GM15510 (cell line): ENCODE data around the gene PMEPA1.

Source experiments
- POLR2A ChIP-seq: IDR thresholded peaks from 3 replicates; pipeline ENCODE4 v1.6.1; 2011; ENCODE audit warnings: borderline replicate concordance; ENCODE audit not compliant: insufficient read length; ENCODE audit errors: extremely low read depth

PMEPA1 gene, protein sequence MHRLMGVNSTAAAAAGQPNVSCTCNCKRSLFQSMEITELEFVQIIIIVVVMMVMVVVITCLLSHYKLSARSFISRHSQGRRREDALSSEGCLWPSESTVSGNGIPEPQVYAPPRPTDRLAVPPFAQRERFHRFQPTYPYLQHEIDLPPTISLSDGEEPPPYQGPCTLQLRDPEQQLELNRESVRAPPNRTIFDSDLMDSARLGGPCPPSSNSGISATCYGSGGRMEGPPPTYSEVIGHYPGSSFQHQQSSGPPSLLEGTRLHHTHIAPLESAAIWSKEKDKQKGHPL

GRCh38 chr20:57709823-57710799 is at the start of gene PMEPA1:
PMEPA1 (minus strand) TSS chr20:57710015; CDS start chr20:57709582, 433 bp downstream.
- TF ChIP-seq POLR2A: no peak

- no peak for TF ChIP-seq POLR2A
Measured at GRCh38 chr20:57757767-57758166, 48.0 kb upstream of the PMEPA1 start.

- TF ChIP-seq POLR2A: no peak
Measured at GRCh38 chr20:57756921-57757320, 47.1 kb upstream of the PMEPA1 start.

DNA sequence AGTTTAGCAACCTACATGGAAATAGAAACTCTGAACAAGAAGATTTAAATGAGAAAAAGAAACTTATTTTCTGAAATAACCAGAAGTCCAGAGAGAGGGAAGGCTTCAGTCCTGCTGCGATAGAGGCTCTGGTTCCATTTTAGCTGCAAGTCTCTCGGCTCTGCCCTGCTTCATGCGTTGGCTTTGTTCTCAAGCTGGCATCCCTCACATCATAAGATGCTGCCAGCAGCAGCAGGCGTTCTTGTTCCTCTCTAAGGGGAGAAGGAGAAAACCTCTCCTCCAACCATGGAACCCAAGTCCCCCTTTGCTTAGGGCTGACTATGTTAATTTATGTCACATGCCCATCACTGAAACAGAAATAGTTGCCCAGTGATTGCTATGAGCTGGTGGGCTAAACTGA is 46.4 kb upstream of the PMEPA1 start:
- TF ChIP-seq POLR2A: no peak

DNA sequence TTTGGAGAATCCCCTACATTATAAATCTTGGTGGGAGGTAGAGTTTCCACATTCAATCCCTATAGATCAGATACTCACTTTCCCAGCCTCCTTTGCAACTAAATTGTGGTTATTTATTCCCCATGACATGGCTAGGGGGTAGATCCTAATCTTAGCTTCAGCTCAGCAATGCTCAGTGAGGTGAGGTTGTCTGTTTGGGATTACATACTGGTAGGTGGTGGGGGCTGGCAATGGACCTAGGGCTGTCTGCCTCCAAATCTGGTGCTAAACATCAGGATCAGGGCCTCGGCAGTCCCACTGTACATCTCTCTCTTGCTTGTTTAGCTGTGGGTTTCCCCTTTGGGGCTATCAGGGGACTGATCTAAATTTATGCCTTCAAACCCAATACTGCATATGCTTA is 45.8 kb upstream of the PMEPA1 start:
- no peak for TF ChIP-seq POLR2A

DNA sequence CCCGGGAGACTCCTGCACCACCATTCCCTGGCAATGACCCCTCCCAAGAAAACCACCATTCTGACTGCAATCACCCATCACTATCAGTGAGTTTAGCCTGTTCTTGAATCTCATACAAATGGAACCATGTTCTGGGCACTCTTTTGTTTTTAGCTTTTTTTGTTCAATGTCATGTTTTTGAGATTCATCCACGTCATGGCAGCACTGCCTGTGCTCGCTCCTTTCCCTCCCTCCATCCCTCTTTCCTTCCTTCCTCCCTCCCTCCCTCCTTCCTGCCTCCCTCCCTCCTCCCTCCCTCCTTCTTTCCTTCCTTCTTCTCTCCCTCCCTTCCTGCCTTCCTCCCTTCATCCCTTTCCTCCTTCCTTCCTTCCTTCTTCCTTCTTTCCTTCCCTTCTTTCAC is 44.4 kb upstream of the PMEPA1 start:
- no peak for TF ChIP-seq POLR2A

- TF ChIP-seq POLR2A: no peak
Measured at GRCh38 chr20:57753332-57754164, 43.7 kb upstream of the PMEPA1 start.

- no peak for TF ChIP-seq POLR2A
Measured at GRCh38 chr20:57751411-57751810, 41.6 kb upstream of the PMEPA1 start.

GRCh38 chr20:57749869-57750268 is 40.1 kb upstream of the PMEPA1 start:
- no peak for TF ChIP-seq POLR2A

GRCh38 chr20:57749131-57749690 is 39.4 kb upstream of the PMEPA1 start:
- TF ChIP-seq POLR2A: no peak

GRCh38 chr20:57748601-57749130 is 38.9 kb upstream of the PMEPA1 start:
- TF ChIP-seq POLR2A: no peak

DNA sequence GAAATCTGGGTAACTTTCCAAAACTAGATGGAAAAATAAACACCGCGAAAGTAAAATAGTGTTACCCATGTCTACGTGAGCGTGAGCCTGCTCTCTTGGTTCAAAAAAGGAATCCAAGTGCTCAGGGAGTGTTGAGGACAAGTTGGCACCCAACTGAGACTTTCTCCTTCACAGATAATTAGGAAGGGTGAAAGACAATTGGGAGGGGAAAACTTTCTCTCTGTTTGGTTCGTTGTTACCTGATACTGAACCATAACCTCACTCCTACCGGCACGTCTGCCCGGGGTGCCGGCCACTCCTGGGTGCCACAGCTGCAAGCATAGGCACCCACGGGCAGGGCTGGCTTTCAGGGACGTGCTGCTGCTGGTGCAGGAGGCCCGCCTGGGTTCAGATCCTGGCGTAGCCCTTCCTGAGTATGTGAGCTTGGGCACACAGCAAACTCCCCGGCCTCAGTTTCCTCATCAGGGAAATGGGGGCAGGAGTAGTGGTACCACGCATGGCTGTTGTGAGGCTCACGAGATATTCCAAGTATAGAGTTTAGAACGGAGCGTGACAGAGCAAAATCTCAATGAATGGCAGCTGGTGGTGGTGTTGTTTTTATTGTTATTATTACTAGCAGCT is 38.2 kb upstream of the PMEPA1 start:
- no peak for TF ChIP-seq POLR2A

- no peak for TF ChIP-seq POLR2A
Measured at GRCh38 chr20:57746832-57747404, 37.1 kb upstream of the PMEPA1 start.

- no peak for TF ChIP-seq POLR2A
Measured at GRCh38 chr20:57746201-57746600, 36.4 kb upstream of the PMEPA1 start.

DNA sequence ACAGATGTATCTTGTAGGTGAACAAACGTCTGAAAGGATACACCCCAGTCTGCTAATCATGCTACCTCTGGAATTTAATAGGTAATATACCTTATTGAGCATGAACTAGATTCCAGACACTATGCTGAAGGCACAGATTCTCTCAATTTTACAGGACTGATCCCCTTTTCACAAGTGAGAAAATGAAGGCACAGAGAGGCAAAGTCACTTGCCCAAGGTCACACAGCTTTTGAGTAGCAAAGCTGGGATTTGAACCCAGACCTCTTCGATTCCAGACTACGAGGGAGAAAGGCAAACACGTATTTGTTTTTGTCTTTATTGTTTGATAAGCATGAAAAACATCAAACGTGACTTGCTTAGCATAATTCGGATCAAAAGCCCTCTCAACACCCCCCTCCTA is 34.4 kb upstream of the PMEPA1 start:
- TF ChIP-seq POLR2A: no peak
